ENCODE data around the gene NTRK2. TPM values are rescaled to one million over a fixed set of nuclear protein-coding genes. Genes with fewer than 3 reads are reported as not detected.

NTRK2 gene
- polyA plus RNA-seq, 1 donor (not counting 4 experiments of a cell fraction or from before 2014, with no cell fraction given) = 0.08 TPM

- DNase-seq (ENCODE audit: low read depth, low spot score) (no peak), FAIRE-seq (no peak)
- no peak overlapping the region for H3K4me2 ChIP-seq (ENCODE audit: control insufficient read depth, extremely low read depth, insufficient read depth, low read depth, low read length)
- no peak overlapping the region for H3K4me3 ChIP-seq (ENCODE audit: control insufficient read depth in 2 of 3, extremely low read depth in 1 of 3, insufficient read depth in 2 of 3, low read depth in 1 of 3, low read length in 3 of 3)
- H3K9me3 ChIP-seq (ENCODE audit: control insufficient read depth, low read depth, low read length) = no peaks in the 10 kb centered on the region
- H4K20me1 ChIP-seq (ENCODE audit: control insufficient read depth, extremely low read depth, insufficient read depth, low read length) = no peaks in the 10 kb centered on the region
- H3K27ac ChIP-seq (ENCODE audit: control insufficient read depth, insufficient read depth, low read length) = no peak overlapping the region
- TF ChIP-seq EZH2 (IDR thresholded peaks at IDR 0.05; ENCODE audit: low read length) (no peak), CTCF (optimal IDR thresholded peaks at IDR 0.05 in 1 of 3, IDR thresholded peaks at IDR 0.05 in 1 of 3, conservative IDR thresholded peaks at IDR 0.05 in 1 of 3; ENCODE audit: extremely low read depth in 1 of 3, insufficient read depth in 2 of 3, low read length in 3 of 3) (peak in 1 of 3 experiments; percentile 26)
- dilution Hi-C loops (cut with MboI; ENCODE audit: extremely low pct_ligation_motif_present, low sequenced_read_pairs) = no loop called here
- H3K4me1 ChIP-seq (ENCODE audit: control insufficient read depth, extremely low read depth, insufficient read depth, low read length) = peaks cover 18% of the 10 kb centered on the region
- H3K79me2 ChIP-seq (ENCODE audit: control insufficient read depth, insufficient read depth, low read length) = no peaks in the 10 kb centered on the region
- H2AFZ ChIP-seq (ENCODE audit: control insufficient read depth, low read length) = no peak overlapping the region
- no peaks in the 10 kb centered on the region for H3K9me1 ChIP-seq (ENCODE audit: control insufficient read depth, extremely low read depth, insufficient read depth, low read length)
- H3K9ac ChIP-seq (ENCODE audit: control insufficient read depth, extremely low read depth, insufficient read depth, low read length) = no peak overlapping the region
- no peaks in the 10 kb centered on the region for H3K36me3 ChIP-seq (ENCODE audit: control insufficient read depth in 2 of 2, extremely low read depth in 1 of 2, insufficient read depth in 2 of 2, low read length in 2 of 2)
- H3K27me3 ChIP-seq (ENCODE audit: control insufficient read depth, extremely low read depth, insufficient read depth, low read length) = no peaks in the 10 kb centered on the region
Observed at GRCh38 chr9:84997472-84997871, 327.9 kb downstream of the NTRK2 start.

- Histone ChIP-seq H3K4me1 (ENCODE audit: control insufficient read depth, extremely low read depth, insufficient read depth, low read length) (peaks cover 14% of the 10 kb centered on the region), H3K36me3 (ENCODE audit: control insufficient read depth in 2 of 2, extremely low read depth in 1 of 2, insufficient read depth in 2 of 2, low read length in 2 of 2) (no peaks in the 10 kb centered on the region), H4K20me1 (ENCODE audit: control insufficient read depth, extremely low read depth, insufficient read depth, low read length) (no peaks in the 10 kb centered on the region), H3K79me2 (ENCODE audit: control insufficient read depth, insufficient read depth, low read length) (no peaks in the 10 kb centered on the region), H3K9me1 (ENCODE audit: control insufficient read depth, extremely low read depth, insufficient read depth, low read length) (no peaks in the 10 kb centered on the region), H2AFZ (ENCODE audit: control insufficient read depth, low read length) (no peak overlapping the region), H3K27me3 (ENCODE audit: control insufficient read depth, extremely low read depth, insufficient read depth, low read length) (no peaks in the 10 kb centered on the region), H3K9me3 (ENCODE audit: control insufficient read depth, low read depth, low read length) (no peaks in the 10 kb centered on the region), H3K4me2 (ENCODE audit: control insufficient read depth, extremely low read depth, insufficient read depth, low read depth, low read length) (no peak overlapping the region), H3K9ac (ENCODE audit: control insufficient read depth, extremely low read depth, insufficient read depth, low read length) (no peak overlapping the region), H3K27ac (ENCODE audit: control insufficient read depth, insufficient read depth, low read length) (no peak overlapping the region), H3K4me3 (ENCODE audit: control insufficient read depth in 2 of 3, extremely low read depth in 1 of 3, insufficient read depth in 2 of 3, low read depth in 1 of 3, low read length in 3 of 3) (no peak overlapping the region)
- TF ChIP-seq EZH2 (IDR thresholded peaks at IDR 0.05; ENCODE audit: low read length) (no peak), CTCF (optimal IDR thresholded peaks at IDR 0.05 in 1 of 3, IDR thresholded peaks at IDR 0.05 in 1 of 3, conservative IDR thresholded peaks at IDR 0.05 in 1 of 3; ENCODE audit: extremely low read depth in 1 of 3, insufficient read depth in 2 of 3, low read length in 3 of 3) (no peak)
- FAIRE-seq (no peak), DNase-seq (ENCODE audit: low read depth, low spot score) (no peak)
- dilution Hi-C loops (cut with MboI; ENCODE audit: extremely low pct_ligation_motif_present, low sequenced_read_pairs) = no loop called here
Observed at GRCh38 chr9:84998639-84999038, 329.1 kb downstream of the NTRK2 start.
